Keratinocyte (primary cell): ENCODE data around the gene RAPGEF1. TPM values are rescaled to one million over a fixed set of nuclear protein-coding genes. Genes with fewer than 3 reads are reported as not detected.
A peak's percentile ranks its signal among the peaks of the same experiment; 100 is the strongest.

Source experiments
- DNase-seq: peaks from one replicate; pipeline ENCODE4 v3.0.0-alpha.2; 2011; ENCODE audit warnings: low read depth, missing footprints, low spot score
- FAIRE-seq: peaks from 2 replicates; lab custom pipeline; 2011; peaks lifted over from hg19 to GRCh38; lab: Jason Lieb, UNC
- H2AFZ ChIP-seq: 2 replicates; pipeline ENCODE4 v1.6.0; 2012; ENCODE audit warnings: low read length, control low read depth, inconsistent platforms; ENCODE audit not compliant: control insufficient read depth
- H3K27ac ChIP-seq: 2 replicates; pipeline ENCODE4 v1.5.1; 2011; ENCODE audit warnings: low read length; ENCODE audit not compliant: control insufficient read depth, insufficient read depth
- H3K27me3 ChIP-seq: 3 replicates; pipeline ENCODE4 v1.6.0; 2011; ENCODE audit warnings: low read length; ENCODE audit not compliant: control insufficient read depth, insufficient read depth; ENCODE audit errors: extremely low read depth
- H3K36me3 ChIP-seq, 2 experiments: 2 replicates in 1 of 2; 3 replicates in 1 of 2; pipeline ENCODE4 v1.5.1; 2011; ENCODE audit warnings: low read length in 2 of 2, mild to moderate bottlenecking in 1 of 2; ENCODE audit not compliant: control insufficient read depth in 2 of 2, insufficient read depth in 2 of 2; ENCODE audit errors: extremely low read depth in 1 of 2
- H3K4me1 ChIP-seq: 3 replicates; pipeline ENCODE4 v1.5.1; 2011; ENCODE audit warnings: low read length; ENCODE audit not compliant: control insufficient read depth, insufficient read depth; ENCODE audit errors: extremely low read depth
- H3K4me2 ChIP-seq: 3 replicates; pipeline ENCODE4 v1.6.0; 2011; ENCODE audit warnings: low read depth, low read length; ENCODE audit not compliant: control insufficient read depth, insufficient read depth; ENCODE audit errors: extremely low read depth
- H3K4me3 ChIP-seq, 3 experiments: fragments of 200-600 bp in 1 of 3; sonication (generic) in 1 of 3; 2 replicates in 2 of 3; 3 replicates in 1 of 3; pipeline ENCODE4 v1.5.1; 2011 to 2016; ENCODE audit warnings: low read length in 3 of 3, mild to moderate bottlenecking in 3 of 3, control low read depth in 2 of 3, inconsistent platforms in 1 of 3, low read depth in 1 of 3, mixed read lengths in 1 of 3, mixed run types in 1 of 3, moderate library complexity in 1 of 3; ENCODE audit not compliant: control insufficient read depth in 2 of 3, insufficient read depth in 2 of 3; ENCODE audit errors: extremely low read depth in 1 of 3
- H3K79me2 ChIP-seq: 2 replicates; pipeline ENCODE4 v1.6.0; 2012; ENCODE audit warnings: low read length; ENCODE audit not compliant: control insufficient read depth, insufficient read depth
- H3K9ac ChIP-seq: 3 replicates; pipeline ENCODE4 v1.6.0; 2011; ENCODE audit warnings: low read length; ENCODE audit not compliant: control insufficient read depth, insufficient read depth; ENCODE audit errors: extremely low read depth
- H3K9me1 ChIP-seq: 3 replicates; pipeline ENCODE4 v1.6.0; 2011; ENCODE audit warnings: low read length; ENCODE audit not compliant: control insufficient read depth, insufficient read depth; ENCODE audit errors: extremely low read depth
- H3K9me3 ChIP-seq: 2 replicates; pipeline ENCODE4 v1.5.1; 2012; ENCODE audit warnings: low read depth, low read length; ENCODE audit not compliant: control insufficient read depth
- H4K20me1 ChIP-seq: 3 replicates; pipeline ENCODE4 v1.6.0; 2011; ENCODE audit warnings: low read length; ENCODE audit not compliant: control insufficient read depth, insufficient read depth; ENCODE audit errors: extremely low read depth
- CTCF ChIP-seq, 3 experiments: IDR thresholded peaks in 1 of 3; conservative IDR thresholded peaks in 1 of 3; optimal IDR thresholded peaks in 1 of 3; 2 replicates in 2 of 3; 3 replicates in 1 of 3; pipeline versions ENCODE3 to v1.5.1; 2011; ENCODE audit warnings: low read length in 3 of 3, mild to moderate bottlenecking in 3 of 3, moderate library complexity in 2 of 3, control low read depth in 1 of 3, inconsistent platforms in 1 of 3; ENCODE audit not compliant: insufficient read depth in 2 of 3; ENCODE audit errors: extremely low read depth in 1 of 3
- EZH2 ChIP-seq: IDR thresholded peaks from one replicate; pipeline ENCODE4 v1.6.1; 2012; ENCODE audit warnings: inconsistent platforms, mild to moderate bottlenecking, low read length, moderate library complexity
- dilution Hi-C: fragments of 300-500 bp; cut with MboI; formaldehyde crosslinking; loops from one replicate; pipeline ENCODE4 v1.7.0; 2020; ENCODE audit warnings: low sequenced_read_pairs; ENCODE audit not compliant: extremely low pct_ligation_motif_present
- polyA plus RNA-seq, 5 experiments: library from polyadenylated mRNA; depleted of rRNA in 3 of 5; stranded (reverse) in 3 of 5; stranded (forward) in 1 of 5; unstranded in 1 of 5; fragments of >200 nt; gene quantifications; 1 replicate in 1 of 5; 2 replicates in 3 of 5; 3 replicates in 1 of 5; pipeline versions ENCODE4 v1.2.1 to v1.2.3, GENCODE V29; 2011 to 2012; ENCODE audit warnings: missing spikeins in 2 of 5, low read depth in 1 of 5, low replicate concordance in 1 of 5

The RAPGEF1 gene
- polyA plus RNA-seq, 1 donor (not counting 4 experiments of a cell fraction or from before 2014, with no cell fraction given): 18.5 TPM

DNA sequence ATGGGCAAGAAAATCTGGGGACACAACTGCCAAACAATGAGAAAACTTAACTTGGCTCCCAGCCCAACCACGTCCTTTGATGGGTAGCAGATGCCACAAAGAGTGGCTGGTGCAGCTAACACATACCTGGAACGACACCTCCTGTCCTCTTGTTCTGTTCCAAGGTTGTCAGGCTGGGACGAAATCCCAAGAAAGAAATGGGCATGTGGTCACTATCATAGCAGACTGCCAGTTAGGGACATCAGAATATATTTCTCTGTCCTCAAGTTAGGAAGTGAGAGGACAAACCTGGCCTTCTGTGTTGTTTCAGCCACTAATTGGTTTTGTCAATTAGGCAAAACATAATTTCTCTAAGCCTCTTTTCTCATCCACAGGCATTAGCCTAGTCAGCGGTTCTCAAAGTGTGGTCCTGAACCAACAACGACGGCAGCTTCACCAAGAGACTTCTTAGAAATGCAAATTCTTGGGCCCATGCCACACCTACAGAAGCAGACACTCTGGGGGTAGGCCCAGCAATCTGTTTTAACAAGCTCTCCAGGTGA is 63.4 kb downstream of the RAPGEF1 start:
- no peak overlapping the region for H3K27ac ChIP-seq
- no peaks in the 10 kb centered on the region for H3K27me3 ChIP-seq
- FAIRE-seq (no peak), DNase-seq (no peak)
- peaks cover 17% of the 10 kb centered on the region for H3K79me2 ChIP-seq
- peak overlapping the region; percentile 85 for H3K4me2 ChIP-seq
- H3K9me3 ChIP-seq: no peaks in the 10 kb centered on the region
- H3K9ac ChIP-seq: peak overlapping the region; percentile 12
- H3K4me1 ChIP-seq: peaks cover 43% of the 10 kb centered on the region
- dilution Hi-C loops: no loop called here
- H3K4me3 ChIP-seq: no peak overlapping the region
- peaks cover 2% of the 10 kb centered on the region for H3K9me1 ChIP-seq
- peaks cover 2% of the 10 kb centered on the region for H4K20me1 ChIP-seq
- no peaks in the 10 kb centered on the region for H3K36me3 ChIP-seq
- no peak overlapping the region for H2AFZ ChIP-seq
- TF ChIP-seq CTCF (optimal IDR thresholded peaks at IDR 0.05 in 1 of 3, IDR thresholded peaks at IDR 0.05 in 1 of 3, conservative IDR thresholded peaks at IDR 0.05 in 1 of 3; ENCODE audit: extremely low read depth in 1 of 3, insufficient read depth in 2 of 3, low read length in 3 of 3) (no peak), EZH2 (no peak)

GRCh38 chr9:131675437-131676022 is 64.3 kb downstream of the RAPGEF1 start:
- H3K79me2 ChIP-seq: peaks cover 17% of the 10 kb centered on the region

More at GRCh38 chr9:131675437-131676022, 64.3 kb downstream of the RAPGEF1 start:
- Histone ChIP-seq H4K20me1 (peaks cover 2% of the 10 kb centered on the region), H3K27ac (no peak overlapping the region), H3K9ac (no peak overlapping the region), H2AFZ (no peak overlapping the region), H3K4me3 (no peak overlapping the region), H3K36me3 (no peaks in the 10 kb centered on the region), H3K4me1 (peaks cover 43% of the 10 kb centered on the region), H3K9me3 (no peaks in the 10 kb centered on the region), H3K27me3 (no peaks in the 10 kb centered on the region), H3K9me1 (peaks cover 2% of the 10 kb centered on the region), H3K4me2 (no peak overlapping the region)
- dilution Hi-C loops: no loop called here
- TF ChIP-seq CTCF (optimal IDR thresholded peaks at IDR 0.05 in 1 of 3, IDR thresholded peaks at IDR 0.05 in 1 of 3, conservative IDR thresholded peaks at IDR 0.05 in 1 of 3; ENCODE audit: extremely low read depth in 1 of 3, insufficient read depth in 2 of 3, low read length in 3 of 3): no peak
- no peak for TF ChIP-seq EZH2
- FAIRE-seq: no peak
- DNase-seq: no peak
